Nephron progenitor cell (in vitro differentiated cells): ENCODE data around the gene NECAB2.

Experiments used
- DNase-seq: peaks from one replicate; pipeline ENCODE4 v3.0.0; 2021
- H3K27ac Mint-ChIP-seq: 2 replicates; pipeline ENCODE4 v1.8.0; 2021; ENCODE audit warnings: mild to moderate bottlenecking, moderate library complexity, mixed read lengths
- H3K27me3 Mint-ChIP-seq: 2 replicates; pipeline ENCODE4 v1.8.0; 2021; ENCODE audit warnings: mild to moderate bottlenecking, low read depth, mixed read lengths; ENCODE audit not compliant: poor library complexity
- H3K36me3 Mint-ChIP-seq: 2 replicates; pipeline ENCODE4 v1.8.0; 2021; ENCODE audit warnings: low read depth, mixed read lengths
- H3K4me1 Mint-ChIP-seq: 2 replicates; pipeline ENCODE4 v1.8.0; 2021; ENCODE audit warnings: mixed read lengths
- H3K4me3 Mint-ChIP-seq: 2 replicates; pipeline ENCODE4 v1.8.0; 2021; ENCODE audit warnings: mild to moderate bottlenecking, moderate library complexity, mixed read lengths
- H3K9me3 Mint-ChIP-seq: 2 replicates; pipeline ENCODE4 v1.8.0; 2021; ENCODE audit warnings: mild to moderate bottlenecking, moderate library complexity, mixed read lengths
- TF ChIP-seq, protein P1 (sequence below): fragments of 200-600 bp; sonication (generic); IDR thresholded peaks from 2 replicates; pipeline ENCODE4 v1.5.0; 2021; ENCODE audit warnings: antibody characterized with exemption

The NECAB2 gene

GRCh38 chr16:83953796-83954576, 14.1 kb upstream of the NECAB2 start:
- peak overlapping the region; percentile 68 for H3K4me3 Mint-ChIP-seq
- H3K27me3 Mint-ChIP-seq: peaks cover 21% of the 10 kb centered on the region
- no peak for DNase-seq
- peaks cover 13% of the 10 kb centered on the region for H3K4me1 Mint-ChIP-seq
- H3K36me3 Mint-ChIP-seq: no peaks in the 10 kb centered on the region
- TF ChIP-seq, protein P1, sequence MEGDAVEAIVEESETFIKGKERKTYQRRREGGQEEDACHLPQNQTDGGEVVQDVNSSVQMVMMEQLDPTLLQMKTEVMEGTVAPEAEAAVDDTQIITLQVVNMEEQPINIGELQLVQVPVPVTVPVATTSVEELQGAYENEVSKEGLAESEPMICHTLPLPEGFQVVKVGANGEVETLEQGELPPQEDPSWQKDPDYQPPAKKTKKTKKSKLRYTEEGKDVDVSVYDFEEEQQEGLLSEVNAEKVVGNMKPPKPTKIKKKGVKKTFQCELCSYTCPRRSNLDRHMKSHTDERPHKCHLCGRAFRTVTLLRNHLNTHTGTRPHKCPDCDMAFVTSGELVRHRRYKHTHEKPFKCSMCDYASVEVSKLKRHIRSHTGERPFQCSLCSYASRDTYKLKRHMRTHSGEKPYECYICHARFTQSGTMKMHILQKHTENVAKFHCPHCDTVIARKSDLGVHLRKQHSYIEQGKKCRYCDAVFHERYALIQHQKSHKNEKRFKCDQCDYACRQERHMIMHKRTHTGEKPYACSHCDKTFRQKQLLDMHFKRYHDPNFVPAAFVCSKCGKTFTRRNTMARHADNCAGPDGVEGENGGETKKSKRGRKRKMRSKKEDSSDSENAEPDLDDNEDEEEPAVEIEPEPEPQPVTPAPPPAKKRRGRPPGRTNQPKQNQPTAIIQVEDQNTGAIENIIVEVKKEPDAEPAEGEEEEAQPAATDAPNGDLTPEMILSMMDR: peak; percentile 43
- H3K9me3 Mint-ChIP-seq: no peaks in the 10 kb centered on the region
- H3K27ac Mint-ChIP-seq: no peak overlapping the region

GRCh38 chr16:83954577-83955016, 13.4 kb upstream of the NECAB2 start:
- peaks cover 13% of the 10 kb centered on the region for H3K4me1 Mint-ChIP-seq
- TF ChIP-seq, protein P1: no peak
- H3K27ac Mint-ChIP-seq: no peak overlapping the region
- no peaks in the 10 kb centered on the region for H3K9me3 Mint-ChIP-seq
- H3K27me3 Mint-ChIP-seq: peaks cover 20% of the 10 kb centered on the region
- no peak for DNase-seq
- H3K4me3 Mint-ChIP-seq: peak overlapping the region; percentile 48
- H3K36me3 Mint-ChIP-seq: no peaks in the 10 kb centered on the region

DNA sequence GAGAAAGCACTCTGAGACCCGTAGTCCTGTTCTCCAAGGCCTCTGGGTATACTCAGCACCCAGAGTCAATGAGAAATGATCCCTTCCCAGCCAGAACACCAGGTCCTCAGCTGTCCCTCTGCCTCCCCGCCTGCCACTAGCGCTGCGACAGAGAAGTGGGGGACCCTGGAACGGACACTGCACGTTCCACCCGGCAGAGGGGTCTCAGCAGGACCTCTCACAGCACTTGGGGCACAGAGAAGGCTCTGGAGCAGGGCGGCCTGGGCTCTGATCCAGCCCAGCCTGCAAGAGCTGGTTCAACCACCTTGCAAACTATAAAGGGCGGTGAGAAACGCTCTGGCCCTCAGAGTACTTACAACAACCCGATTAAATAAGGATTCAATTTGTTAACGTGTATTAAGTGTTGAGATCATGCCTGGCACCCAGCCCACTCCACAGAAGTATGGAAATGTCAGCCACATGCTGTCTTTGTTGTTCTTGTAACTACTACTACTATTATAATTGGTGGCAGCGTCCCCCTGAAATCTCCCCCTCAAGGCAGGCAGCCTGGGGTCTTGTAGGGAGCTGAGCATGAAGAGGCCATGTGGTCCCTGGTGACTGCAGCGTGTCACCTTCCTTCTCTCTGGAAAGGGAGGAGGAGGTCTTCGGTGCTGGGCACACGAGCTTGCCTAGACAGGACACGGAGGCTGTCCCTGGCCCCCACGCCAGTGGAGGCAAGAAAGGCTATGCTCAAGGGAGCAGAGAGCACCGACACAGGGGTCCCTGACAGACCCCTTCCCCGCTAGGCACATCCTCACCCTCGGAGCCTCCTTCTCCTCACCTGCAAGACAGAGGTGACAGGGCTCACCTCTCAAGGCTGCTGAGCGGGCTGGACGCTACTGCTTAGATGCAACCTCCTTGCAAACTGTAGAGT, 12.6 kb upstream of the NECAB2 start:
- Mint-ChIP-seq H3K4me1 (peaks cover 17% of the 10 kb centered on the region), H3K36me3 (no peaks in the 10 kb centered on the region)
- no peak for DNase-seq

DNA sequence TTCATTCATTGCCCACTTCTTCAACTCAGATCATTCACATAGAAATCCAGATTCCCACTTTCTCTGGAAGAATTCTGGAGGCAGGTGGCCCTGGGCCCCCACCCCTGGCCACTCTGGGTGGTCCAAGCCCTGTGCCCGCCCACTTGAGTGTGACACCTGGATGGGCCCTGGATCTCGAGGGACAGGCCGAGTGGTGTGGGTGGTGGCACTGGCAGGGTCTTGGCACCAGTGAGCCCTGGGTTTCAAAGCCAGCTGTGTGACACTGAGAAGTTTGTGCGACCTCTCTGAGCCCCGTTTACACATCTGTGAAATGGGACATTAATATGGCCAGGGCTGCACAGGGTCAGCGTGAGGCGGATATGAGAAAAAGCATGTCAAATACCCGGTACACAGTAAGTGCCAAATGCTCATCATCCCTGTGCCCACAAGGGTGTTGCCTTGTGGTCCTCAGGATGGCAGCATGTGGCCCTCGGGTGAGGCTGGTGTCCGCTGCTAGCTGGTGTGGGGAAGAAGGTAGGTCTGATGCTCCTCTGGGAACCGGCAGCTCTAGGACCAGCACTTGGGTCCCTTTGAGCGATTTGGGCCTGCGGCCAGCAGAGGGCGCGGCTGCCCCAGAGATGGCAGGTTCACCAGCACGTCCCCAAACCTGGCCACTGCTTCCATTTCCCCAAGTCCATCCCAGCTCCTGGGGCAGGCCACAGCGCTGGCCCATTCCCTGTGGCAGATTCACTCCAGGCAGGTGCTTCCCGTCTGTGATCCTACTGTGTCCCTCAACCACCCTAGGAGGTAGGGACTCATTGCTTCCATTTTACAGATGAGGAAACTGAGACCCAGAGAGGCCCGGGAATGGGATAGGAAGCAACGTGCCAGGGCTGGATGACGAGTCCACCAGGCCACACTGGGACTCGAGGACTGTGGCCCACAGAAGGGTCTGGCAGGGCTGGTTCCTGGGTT, 11.4 kb upstream of the NECAB2 start:
- no peak overlapping the region for H3K4me3 Mint-ChIP-seq
- DNase-seq: peak; percentile 89
- TF ChIP-seq, protein P1: peak; percentile 93
- no peak overlapping the region for H3K27ac Mint-ChIP-seq
- H3K4me1 Mint-ChIP-seq: peaks cover 17% of the 10 kb centered on the region
- no peaks in the 10 kb centered on the region for H3K36me3 Mint-ChIP-seq
- H3K27me3 Mint-ChIP-seq: peaks cover 17% of the 10 kb centered on the region
- H3K9me3 Mint-ChIP-seq: no peaks in the 10 kb centered on the region

More for the DNA sequence above, 12.6 kb upstream of the NECAB2 start:
- H3K27me3 Mint-ChIP-seq: peaks cover 17% of the 10 kb centered on the region
- H3K9me3 Mint-ChIP-seq: no peaks in the 10 kb centered on the region
- H3K4me3 Mint-ChIP-seq: no peak overlapping the region
- TF ChIP-seq, protein P1: no peak
- no peak overlapping the region for H3K27ac Mint-ChIP-seq

- TF ChIP-seq, protein P1: no peak
- H3K27me3 Mint-ChIP-seq: peaks cover 14% of the 10 kb centered on the region
- peaks cover 17% of the 10 kb centered on the region for H3K4me1 Mint-ChIP-seq
- no peaks in the 10 kb centered on the region for H3K9me3 Mint-ChIP-seq
- no peaks in the 10 kb centered on the region for H3K36me3 Mint-ChIP-seq
- no peak overlapping the region for H3K4me3 Mint-ChIP-seq
- H3K27ac Mint-ChIP-seq: no peak overlapping the region
- DNase-seq: no peak
These were observed 10.7 kb upstream of the NECAB2 start for GRCh38 chr16:83957296-83957855.
